AG10803 (cell line): ENCODE data around the gene PKM.

Experiments
- DNase-seq: peaks from one replicate; pipeline ENCODE4 v3.0.0; 2010; ENCODE audit warnings: low read depth
- H3K4me3 ChIP-seq: 2 replicates; pipeline ENCODE4 v1.5.1; 2011; ENCODE audit warnings: mild to moderate bottlenecking, low read length, control low read depth
- CTCF ChIP-seq: conservative IDR thresholded peaks from 2 replicates; pipeline ENCODE4 v1.5.1; 2011; ENCODE audit warnings: mild to moderate bottlenecking, low read length, control low read depth, inconsistent platforms

The PKM gene

GRCh38 chr15:72242775-72243370 is 11.9 kb upstream of the PKM start:
- no peak overlapping the region for H3K4me3 ChIP-seq
- TF ChIP-seq CTCF, result no peak
- DNase-seq, result no peak

DNA sequence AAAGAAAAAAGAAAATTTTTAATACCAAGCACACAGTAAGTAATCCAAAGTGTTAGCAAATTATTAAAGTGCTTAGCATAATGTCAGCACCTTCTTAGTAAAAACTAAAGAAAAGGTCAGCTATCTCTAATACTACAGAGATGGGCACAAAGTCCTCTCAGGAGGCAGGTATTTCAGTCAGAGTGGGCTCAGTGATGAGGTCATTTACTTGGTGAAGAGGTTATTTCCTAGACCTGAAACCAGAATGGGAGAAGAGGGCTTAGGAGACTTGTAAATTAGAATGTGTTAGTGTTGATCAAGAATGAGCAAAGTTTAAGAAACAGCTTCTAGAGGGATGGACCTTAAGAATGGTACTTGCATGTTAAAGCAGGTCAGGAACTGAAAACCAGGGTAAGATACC is 8.7 kb upstream of the PKM start:
- DNase-seq, result no peak
- TF ChIP-seq CTCF, result no peak
- H3K4me3 ChIP-seq, result no peak overlapping the region

GRCh38 chr15:72238586-72238985 is 7.6 kb upstream of the PKM start:
- no peak for DNase-seq
- no peak for TF ChIP-seq CTCF
- H3K4me3 ChIP-seq, result no peak overlapping the region

GRCh38 chr15:72237853-72238224 is 6.8 kb upstream of the PKM start:
- no peak for DNase-seq
- H3K4me3 ChIP-seq, result no peak overlapping the region
- TF ChIP-seq CTCF, result no peak

DNA sequence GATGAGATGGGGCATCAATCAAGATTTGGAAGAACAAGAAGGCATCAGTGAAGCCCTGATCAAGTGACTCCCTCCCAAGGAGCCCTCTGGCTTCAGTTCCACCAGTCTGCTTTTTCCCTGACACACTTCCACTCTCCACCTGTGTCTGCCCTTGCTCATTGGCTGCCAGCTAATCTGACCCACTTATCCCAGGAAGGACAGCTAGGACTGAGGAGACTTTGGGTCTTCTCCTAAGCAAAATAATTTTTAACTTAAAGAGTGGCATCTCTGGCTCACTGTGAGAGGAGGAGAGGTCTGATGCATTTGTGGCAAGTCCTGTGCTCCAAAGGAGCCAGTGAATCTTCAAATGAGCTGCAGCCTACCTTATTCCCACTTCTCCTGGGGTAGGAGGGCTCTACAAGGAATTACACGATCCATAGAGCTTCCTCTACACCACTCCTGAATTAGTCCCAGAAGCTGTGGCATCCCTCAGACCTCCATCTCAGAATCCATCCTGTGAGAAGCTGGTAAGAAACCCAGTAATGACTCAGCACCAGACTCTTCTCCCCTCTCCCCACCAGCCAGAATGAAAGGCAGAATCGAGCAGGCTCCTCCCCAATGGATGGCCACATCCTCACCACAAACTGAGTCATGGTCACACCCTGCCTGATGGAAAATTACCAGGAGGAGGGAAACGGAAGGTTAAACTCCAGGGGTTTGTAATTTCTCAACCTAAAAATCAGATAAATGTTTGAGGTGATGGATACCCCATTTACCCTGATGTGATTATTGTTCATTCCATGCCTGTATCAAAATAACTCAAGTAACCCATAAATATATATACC is 6.3 kb upstream of the PKM start:
- peak; percentile 98 for DNase-seq
- peak overlapping the region; percentile 66 for H3K4me3 ChIP-seq
- TF ChIP-seq CTCF, result no peak

DNA sequence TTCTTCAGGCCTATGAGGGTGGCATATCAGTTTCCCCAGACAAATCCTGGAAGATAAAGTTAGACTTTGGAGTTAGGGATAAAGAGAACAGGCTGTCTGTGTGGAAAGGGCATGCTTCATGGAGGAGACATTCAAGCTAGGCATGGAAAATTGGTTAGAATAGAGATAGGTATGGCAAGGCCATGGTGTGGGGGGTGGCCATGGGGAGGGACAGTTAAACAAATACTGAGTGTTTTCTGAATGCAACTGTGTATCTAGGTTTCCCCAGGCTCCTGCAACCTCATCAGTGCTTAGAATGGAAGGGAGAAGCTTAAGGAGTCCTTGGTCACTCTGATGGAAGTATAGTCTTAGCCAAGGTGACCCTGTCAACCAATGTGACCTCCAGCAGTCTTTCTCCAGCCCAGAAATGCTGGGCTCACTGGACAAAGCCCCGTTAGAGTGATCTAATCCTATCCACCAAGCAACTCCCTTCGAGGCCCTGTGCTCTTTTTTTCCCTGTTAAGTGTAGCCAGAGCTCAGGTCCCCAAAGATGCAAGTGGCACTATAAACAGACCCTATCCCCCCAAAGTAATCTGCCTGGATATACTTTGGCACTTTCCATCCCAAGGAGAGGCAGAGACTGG is 5.5 kb upstream of the PKM start:
- DNase-seq, result no peak
- no peak for TF ChIP-seq CTCF
- peak overlapping the region; percentile 66 for H3K4me3 ChIP-seq

GRCh38 chr15:72235298-72235697 is 4.3 kb upstream of the PKM start:
- DNase-seq, result no peak
- no peak for TF ChIP-seq CTCF
- no peak overlapping the region for H3K4me3 ChIP-seq
